ENCODE results near the gene UCK2. TPM values are rescaled to one million over a fixed set of nuclear protein-coding genes. Genes with fewer than 3 reads are reported as not detected.

The UCK2 gene
- total RNA-seq, 1 donor, result 74.2 TPM

DNA sequence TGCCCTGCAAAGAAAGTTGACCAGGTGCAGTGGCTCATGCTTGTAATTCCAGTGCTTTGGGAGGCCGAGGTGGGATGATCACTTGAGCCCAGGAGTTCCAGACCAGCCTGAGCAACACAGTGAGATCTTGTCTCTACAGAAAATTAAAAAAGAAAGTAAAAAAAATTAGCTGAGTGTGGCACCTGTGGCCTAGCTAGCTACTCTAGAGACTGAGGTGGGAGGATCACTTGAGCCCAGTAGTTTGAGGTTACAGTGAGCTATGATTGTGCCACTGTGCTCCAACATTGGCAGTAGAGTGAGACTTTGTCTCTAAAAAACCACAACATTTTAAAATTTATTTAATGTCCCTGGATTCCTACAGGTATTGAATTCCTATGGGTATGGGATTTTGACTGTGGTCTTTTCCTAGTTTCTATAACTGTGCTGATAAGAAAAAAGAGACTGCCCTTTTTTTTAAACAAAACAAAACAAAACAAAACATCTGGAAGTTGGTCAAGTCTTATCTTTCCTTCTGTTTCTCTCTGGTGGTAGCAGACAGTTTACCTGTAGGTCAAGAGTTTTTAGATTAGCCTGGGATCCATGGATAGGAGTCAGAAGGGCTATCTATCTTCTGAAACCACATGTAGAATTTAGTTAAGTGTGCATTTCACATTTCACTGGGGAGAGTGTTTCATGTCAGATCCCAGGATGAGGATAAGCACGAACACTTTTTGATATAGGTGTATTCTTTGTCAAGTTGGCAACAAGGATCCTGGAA is 18.8 kb downstream of the UCK2 start:
- no peak for TF ChIP-seq CTCF (IDR thresholded peaks at IDR 0.05; ENCODE audit: extremely low read depth, low read depth, low read length)
- Histone ChIP-seq H3K27ac (ENCODE audit: low read depth, low read length) (no peak overlapping the region), H3K27me3 (ENCODE audit: insufficient read depth, low read length) (no peaks in the 10 kb centered on the region), H3K79me2 (ENCODE audit: insufficient read depth, low read length) (peaks cover 96% of the 10 kb centered on the region), H4K20me1 (ENCODE audit: insufficient read depth, low read length) (peaks cover 27% of the 10 kb centered on the region), H3K9me3 (ENCODE audit: low read depth, low read length) (no peaks in the 10 kb centered on the region), H3K4me3 (ENCODE audit: insufficient read depth, low read length) (no peak overlapping the region), H2AFZ (ENCODE audit: low read length) (no peak overlapping the region), H3K36me3 (ENCODE audit: insufficient read depth, low read length) (no peaks in the 10 kb centered on the region), H3K4me1 (ENCODE audit: insufficient read depth, low read length) (peaks cover 25% of the 10 kb centered on the region), H3K4me2 (ENCODE audit: insufficient read depth, low read length) (no peak overlapping the region)
- no peak for DNase-seq (ENCODE audit: insufficient read length, low spot score, missing footprints)

- peaks cover 22% of the 10 kb centered on the region for H4K20me1 ChIP-seq (ENCODE audit: insufficient read depth, low read length)
- H3K4me2 ChIP-seq (ENCODE audit: insufficient read depth, low read length), result no peak overlapping the region
- peaks cover 19% of the 10 kb centered on the region for H3K4me1 ChIP-seq (ENCODE audit: insufficient read depth, low read length)
- H3K27me3 ChIP-seq (ENCODE audit: insufficient read depth, low read length), result no peaks in the 10 kb centered on the region
- H3K36me3 ChIP-seq (ENCODE audit: insufficient read depth, low read length), result no peaks in the 10 kb centered on the region
- no peaks in the 10 kb centered on the region for H3K9me3 ChIP-seq (ENCODE audit: low read depth, low read length)
- H3K4me3 ChIP-seq (ENCODE audit: insufficient read depth, low read length), result no peak overlapping the region
- no peak for DNase-seq (ENCODE audit: insufficient read length, low spot score, missing footprints)
- no peak overlapping the region for H3K27ac ChIP-seq (ENCODE audit: low read depth, low read length)
- peaks cover 96% of the 10 kb centered on the region for H3K79me2 ChIP-seq (ENCODE audit: insufficient read depth, low read length)
- H2AFZ ChIP-seq (ENCODE audit: low read length), result no peak overlapping the region
- no peak for TF ChIP-seq CTCF (IDR thresholded peaks at IDR 0.05; ENCODE audit: extremely low read depth, low read depth, low read length)
Observed at GRCh38 chr1:165847486-165847885, 20.1 kb downstream of the UCK2 start.

DNA sequence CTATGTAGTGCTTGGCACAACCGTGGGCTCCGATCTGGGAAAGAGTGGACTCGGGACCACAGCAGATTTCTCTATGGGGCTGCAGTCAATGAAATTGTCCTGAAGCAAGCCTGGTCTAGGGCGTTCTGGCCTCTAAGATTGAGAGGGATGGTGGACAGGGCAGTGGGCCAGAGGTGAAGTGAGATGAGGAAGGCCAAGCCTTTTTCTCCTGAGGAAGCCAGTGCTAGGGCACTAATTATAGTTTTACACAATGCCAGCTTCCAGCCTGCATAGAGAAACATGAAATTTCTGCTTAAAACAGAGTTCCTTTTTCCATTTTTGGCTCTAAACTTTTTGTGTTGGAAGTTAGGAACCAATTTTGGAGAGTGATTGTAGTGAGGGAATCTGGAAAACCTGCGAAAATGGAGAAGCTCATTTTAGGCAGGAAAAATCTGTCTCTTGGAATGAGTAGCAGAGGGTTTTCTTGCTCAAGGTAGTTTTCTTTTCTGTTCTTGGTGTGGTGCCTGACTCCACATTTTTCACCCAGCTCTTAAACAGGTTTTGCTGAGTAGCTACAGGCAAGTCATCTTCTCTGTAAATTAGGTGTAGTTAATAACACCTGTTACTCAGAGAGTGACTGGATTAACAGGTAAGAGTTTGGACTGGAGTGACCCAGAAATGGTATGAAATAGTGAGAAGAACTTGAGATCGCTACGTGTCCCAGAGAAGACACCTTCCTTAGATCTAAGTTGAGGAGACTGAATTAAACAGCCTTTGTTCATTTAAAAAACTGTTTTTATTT is 22.1 kb downstream of the UCK2 start:
- no peak for DNase-seq (ENCODE audit: insufficient read length, low spot score, missing footprints)
- peaks cover 85% of the 10 kb centered on the region for H3K79me2 ChIP-seq (ENCODE audit: insufficient read depth, low read length)
- peaks cover 31% of the 10 kb centered on the region for H3K4me1 ChIP-seq (ENCODE audit: insufficient read depth, low read length)
- H3K36me3 ChIP-seq (ENCODE audit: insufficient read depth, low read length), result no peaks in the 10 kb centered on the region
- H3K9me3 ChIP-seq (ENCODE audit: low read depth, low read length), result no peaks in the 10 kb centered on the region
- no peak for TF ChIP-seq CTCF (IDR thresholded peaks at IDR 0.05; ENCODE audit: extremely low read depth, low read depth, low read length)
- H3K27me3 ChIP-seq (ENCODE audit: insufficient read depth, low read length), result no peaks in the 10 kb centered on the region
- no peak overlapping the region for H3K4me2 ChIP-seq (ENCODE audit: insufficient read depth, low read length)
- H2AFZ ChIP-seq (ENCODE audit: low read length), result no peak overlapping the region
- no peak overlapping the region for H3K4me3 ChIP-seq (ENCODE audit: insufficient read depth, low read length)
- H4K20me1 ChIP-seq (ENCODE audit: insufficient read depth, low read length), result peaks cover 11% of the 10 kb centered on the region
- H3K27ac ChIP-seq (ENCODE audit: low read depth, low read length), result no peak overlapping the region

- no peaks in the 10 kb centered on the region for H3K36me3 ChIP-seq (ENCODE audit: insufficient read depth, low read length)
- H3K4me3 ChIP-seq (ENCODE audit: insufficient read depth, low read length), result no peak overlapping the region
- H3K27ac ChIP-seq (ENCODE audit: low read depth, low read length), result peak overlapping the region; percentile 48
- peak overlapping the region; percentile 37 for H3K4me2 ChIP-seq (ENCODE audit: insufficient read depth, low read length)
- H3K27me3 ChIP-seq (ENCODE audit: insufficient read depth, low read length), result no peaks in the 10 kb centered on the region
- peaks cover 13% of the 10 kb centered on the region for H4K20me1 ChIP-seq (ENCODE audit: insufficient read depth, low read length)
- DNase-seq (ENCODE audit: insufficient read length, low spot score, missing footprints), result peak; percentile 51
- no peak for TF ChIP-seq CTCF (IDR thresholded peaks at IDR 0.05; ENCODE audit: extremely low read depth, low read depth, low read length)
- peaks cover 84% of the 10 kb centered on the region for H3K79me2 ChIP-seq (ENCODE audit: insufficient read depth, low read length)
- no peak overlapping the region for H2AFZ ChIP-seq (ENCODE audit: low read length)
- no peaks in the 10 kb centered on the region for H3K9me3 ChIP-seq (ENCODE audit: low read depth, low read length)
- peaks cover 42% of the 10 kb centered on the region for H3K4me1 ChIP-seq (ENCODE audit: insufficient read depth, low read length)
Observed at GRCh38 chr1:165851034-165851658, 23.7 kb downstream of the UCK2 start.

Measured in osteoblast (primary cell).